GM12892 (cell line): Measurements from ENCODE around the gene NBPF4.
"Not testable (repeated sequence)": the region's sequence is repeated elsewhere in the genome, so short reads cannot be mapped to it uniquely, and the experiment has no call there.

ENCODE experiments used
- POLR2A ChIP-seq: IDR thresholded peaks from 2 replicates; pipeline ENCODE4 v1.6.1; 2011; ENCODE audit warnings: low read depth, low read length, control low read depth
- TAF1 ChIP-seq: IDR thresholded peaks from 2 replicates; pipeline ENCODE4 v1.6.1; 2011; ENCODE audit warnings: low read depth, mild to moderate bottlenecking, control low read depth, low read length, borderline replicate concordance

- not testable (repeated sequence) for TF ChIP-seq TAF1, POLR2A
These were observed 13.9 kb downstream of the NBPF4 start for GRCh38 chr1:108229976-108230375.
